ENCODE results near the gene GCFC2. TPM values are rescaled to one million over a fixed set of nuclear protein-coding genes. Genes with fewer than 3 reads are reported as not detected.

Gene GCFC2
- total RNA-seq, 4 donors from 2014 or later = 25.1 to 52.1 (median 43.0) TPM

DNA sequence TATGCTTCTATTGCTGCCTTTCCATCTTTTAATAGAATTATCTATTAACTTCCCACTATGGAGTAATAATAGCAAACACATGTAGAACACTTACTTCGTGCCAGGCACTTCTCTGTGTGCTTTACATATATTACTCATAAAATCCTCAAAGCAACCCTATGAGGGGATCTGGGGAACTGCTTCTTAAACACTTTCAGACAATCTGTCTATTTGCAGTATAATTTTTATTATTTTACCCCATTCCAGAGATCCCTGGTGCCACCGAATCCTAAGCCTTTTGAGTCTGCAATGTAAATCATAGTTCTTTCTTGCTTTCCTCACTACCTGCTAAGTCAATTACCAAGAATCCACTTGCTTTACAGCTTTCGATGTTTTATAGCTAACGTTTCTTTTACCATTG lies 25.6 kb upstream of the GCFC2 start:
- Histone ChIP-seq H3K36me3 (no peaks in the 10 kb centered on the region), H3K9me3 (no peaks in the 10 kb centered on the region), H3K4me1 (no peaks in the 10 kb centered on the region), H3K27ac (no peak overlapping the region), H3K4me3 (no peak overlapping the region), H3K27me3 (no peaks in the 10 kb centered on the region)
- intact Hi-C loops (cut with DNase I; ENCODE audit: low total_unique reads) = loop anchor here (5.0 kb wide), 1 partner anchor 49 kb away; no protein-coding TSS in a partner anchor
- no peak for DNase-seq
- TF ChIP-seq, protein P1, sequence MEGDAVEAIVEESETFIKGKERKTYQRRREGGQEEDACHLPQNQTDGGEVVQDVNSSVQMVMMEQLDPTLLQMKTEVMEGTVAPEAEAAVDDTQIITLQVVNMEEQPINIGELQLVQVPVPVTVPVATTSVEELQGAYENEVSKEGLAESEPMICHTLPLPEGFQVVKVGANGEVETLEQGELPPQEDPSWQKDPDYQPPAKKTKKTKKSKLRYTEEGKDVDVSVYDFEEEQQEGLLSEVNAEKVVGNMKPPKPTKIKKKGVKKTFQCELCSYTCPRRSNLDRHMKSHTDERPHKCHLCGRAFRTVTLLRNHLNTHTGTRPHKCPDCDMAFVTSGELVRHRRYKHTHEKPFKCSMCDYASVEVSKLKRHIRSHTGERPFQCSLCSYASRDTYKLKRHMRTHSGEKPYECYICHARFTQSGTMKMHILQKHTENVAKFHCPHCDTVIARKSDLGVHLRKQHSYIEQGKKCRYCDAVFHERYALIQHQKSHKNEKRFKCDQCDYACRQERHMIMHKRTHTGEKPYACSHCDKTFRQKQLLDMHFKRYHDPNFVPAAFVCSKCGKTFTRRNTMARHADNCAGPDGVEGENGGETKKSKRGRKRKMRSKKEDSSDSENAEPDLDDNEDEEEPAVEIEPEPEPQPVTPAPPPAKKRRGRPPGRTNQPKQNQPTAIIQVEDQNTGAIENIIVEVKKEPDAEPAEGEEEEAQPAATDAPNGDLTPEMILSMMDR (IDR thresholded peaks at IDR 0.05) = no peak

DNA sequence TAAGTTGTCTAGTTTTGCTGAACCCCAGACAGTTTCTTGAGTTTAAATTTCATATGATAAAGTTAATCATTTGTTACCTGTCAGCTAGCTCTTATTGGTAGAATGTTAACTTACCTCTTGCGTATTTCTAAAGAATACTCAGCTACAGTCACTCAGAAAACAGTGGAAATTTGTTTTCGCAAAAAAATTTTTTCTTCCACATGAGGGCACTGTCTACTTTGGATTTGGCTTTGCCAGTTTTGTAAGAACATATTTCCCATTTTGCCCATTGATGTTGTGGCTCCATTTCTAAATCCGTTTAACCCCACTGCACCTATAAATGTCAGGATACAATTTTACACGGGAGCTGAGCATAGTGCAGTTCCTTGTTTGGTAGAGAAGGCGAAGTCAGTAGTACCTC lies 19.1 kb upstream of the GCFC2 start:
- DNase-seq = no peak
- H3K27me3 ChIP-seq = no peaks in the 10 kb centered on the region
- H3K36me3 ChIP-seq = no peaks in the 10 kb centered on the region
- no peak overlapping the region for H3K4me3 ChIP-seq
- H3K4me1 ChIP-seq = no peaks in the 10 kb centered on the region
- no peaks in the 10 kb centered on the region for H3K9me3 ChIP-seq
- H3K27ac ChIP-seq = no peak overlapping the region
- TF ChIP-seq, protein P1 (IDR thresholded peaks at IDR 0.05) = peak in 1 of 4 experiments; percentile 9
- TF ChIP-seq POLR2A (IDR thresholded peaks at IDR 0.05) = no peak
- intact Hi-C loops (cut with DNase I; ENCODE audit: low total_unique reads) = no loop called here

DNA sequence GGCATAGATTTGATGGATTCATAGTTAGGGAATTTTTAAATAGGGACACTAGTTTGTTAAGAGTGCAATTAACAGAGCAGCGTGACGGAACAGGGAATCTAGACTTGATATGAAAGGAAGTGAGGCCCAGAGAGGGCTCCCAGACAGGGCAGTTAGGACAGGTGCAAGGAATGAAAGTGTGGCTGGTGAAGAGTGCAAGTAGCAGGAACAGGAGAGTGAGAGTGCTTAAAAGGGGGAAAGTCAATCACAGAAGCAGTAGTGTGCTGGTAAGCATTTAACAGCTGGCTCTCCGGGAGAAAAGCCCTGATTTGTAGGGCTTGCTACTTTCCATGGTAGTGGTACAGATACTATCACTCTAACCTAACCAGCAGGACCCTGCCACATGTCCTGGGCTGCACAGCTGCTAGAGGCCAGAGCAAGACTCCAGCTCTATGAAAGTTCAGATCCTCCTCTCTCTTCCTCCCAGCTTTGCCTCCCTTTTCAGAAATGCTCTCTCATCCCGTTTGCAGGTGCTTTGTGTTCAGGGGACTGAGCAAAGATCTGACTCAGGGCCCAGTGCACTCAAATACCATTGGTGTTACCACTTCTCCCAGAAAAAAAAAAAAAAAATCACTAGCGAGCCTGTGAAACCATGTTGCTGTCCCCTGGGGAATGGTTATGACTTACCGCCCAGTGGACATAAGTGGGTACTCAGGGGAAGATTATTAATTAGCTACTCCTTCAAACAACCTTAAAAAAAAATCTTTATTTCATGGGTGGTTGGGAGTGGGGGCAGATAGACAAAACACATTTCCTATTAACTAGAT lies 18.1 kb upstream of the GCFC2 start:
- no peak overlapping the region for H3K4me3 ChIP-seq
- H3K27ac ChIP-seq = no peak overlapping the region
- H3K4me1 ChIP-seq = no peaks in the 10 kb centered on the region
- no peaks in the 10 kb centered on the region for H3K27me3 ChIP-seq
- no peaks in the 10 kb centered on the region for H3K9me3 ChIP-seq
- intact Hi-C loops (cut with DNase I; ENCODE audit: low total_unique reads) = no loop called here
- no peak for DNase-seq
- H3K36me3 ChIP-seq = no peaks in the 10 kb centered on the region
- TF ChIP-seq, protein P1 (IDR thresholded peaks at IDR 0.05) = no peak
- TF ChIP-seq POLR2A (IDR thresholded peaks at IDR 0.05) = no peak

DNA sequence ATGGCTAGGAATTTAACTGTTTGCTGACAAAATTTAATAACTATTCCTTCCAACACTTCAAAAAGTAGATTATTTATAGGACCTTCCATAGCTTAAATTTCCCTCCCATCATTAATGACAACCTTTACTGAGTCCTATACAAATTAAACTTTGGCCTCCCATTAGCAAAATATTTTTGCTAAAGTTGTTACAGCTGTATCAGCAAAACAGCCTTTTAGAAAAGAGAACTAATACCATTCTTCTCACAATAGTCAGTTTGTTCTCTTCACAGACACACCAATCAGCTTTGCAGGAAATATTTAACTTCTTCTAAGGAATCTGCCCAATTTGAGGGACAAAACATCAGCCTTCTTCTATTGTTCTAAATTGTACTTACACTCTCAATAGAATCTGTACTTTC lies 12.0 kb upstream of the GCFC2 start:
- Histone ChIP-seq H3K9me3 (no peaks in the 10 kb centered on the region), H3K4me1 (no peaks in the 10 kb centered on the region), H3K36me3 (no peaks in the 10 kb centered on the region), H3K4me3 (no peak overlapping the region), H3K27ac (no peak overlapping the region), H3K27me3 (no peaks in the 10 kb centered on the region)
- intact Hi-C loops (cut with DNase I; ENCODE audit: low total_unique reads) = no loop called here
- DNase-seq = no peak
- no peak for TF ChIP-seq POLR2A (IDR thresholded peaks at IDR 0.05)
- TF ChIP-seq, protein P1 (IDR thresholded peaks at IDR 0.05) = no peak

DNA sequence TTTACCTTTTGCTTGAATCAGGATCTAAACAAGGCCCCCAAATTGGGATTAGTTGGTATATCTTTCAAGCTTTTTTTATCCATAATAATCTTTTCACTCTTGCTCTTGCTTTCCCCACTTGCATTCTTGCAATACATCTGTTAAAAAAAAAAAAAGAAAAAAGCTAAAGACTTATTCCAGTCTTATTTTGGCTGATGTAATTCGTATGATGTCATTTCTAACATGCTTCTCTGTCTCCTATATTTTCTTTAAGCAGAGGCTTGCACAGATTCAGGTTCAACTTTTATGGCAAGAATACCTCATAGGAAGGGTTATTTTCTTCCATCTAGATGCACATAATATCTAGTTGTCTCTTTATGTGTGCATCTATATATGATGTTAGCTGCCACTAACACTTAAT lies 9.8 kb upstream of the GCFC2 start:
- Histone ChIP-seq H3K36me3 (no peaks in the 10 kb centered on the region), H3K4me1 (no peaks in the 10 kb centered on the region)

More for the DNA sequence above, 9.8 kb upstream of the GCFC2 start:
- Histone ChIP-seq H3K4me3 (no peak overlapping the region), H3K9me3 (no peaks in the 10 kb centered on the region), H3K27me3 (no peaks in the 10 kb centered on the region), H3K27ac (no peak overlapping the region)
- intact Hi-C loops (cut with DNase I; ENCODE audit: low total_unique reads) = no loop called here
- DNase-seq = no peak
- TF ChIP-seq, protein P1 (IDR thresholded peaks at IDR 0.05) = no peak
- TF ChIP-seq POLR2A (IDR thresholded peaks at IDR 0.05) = no peak

All from uterus (tissue), 4 donors.